Measurements from ENCODE around the gene MAML3. TPM values are rescaled to one million over a fixed set of nuclear protein-coding genes. Genes with fewer than 3 reads are reported as not detected.
A peak's percentile ranks its signal among the peaks of the same experiment; 100 is the strongest.

Gene MAML3
- total RNA-seq, 1 donor from 2014 or later: 59.4 TPM

DNA sequence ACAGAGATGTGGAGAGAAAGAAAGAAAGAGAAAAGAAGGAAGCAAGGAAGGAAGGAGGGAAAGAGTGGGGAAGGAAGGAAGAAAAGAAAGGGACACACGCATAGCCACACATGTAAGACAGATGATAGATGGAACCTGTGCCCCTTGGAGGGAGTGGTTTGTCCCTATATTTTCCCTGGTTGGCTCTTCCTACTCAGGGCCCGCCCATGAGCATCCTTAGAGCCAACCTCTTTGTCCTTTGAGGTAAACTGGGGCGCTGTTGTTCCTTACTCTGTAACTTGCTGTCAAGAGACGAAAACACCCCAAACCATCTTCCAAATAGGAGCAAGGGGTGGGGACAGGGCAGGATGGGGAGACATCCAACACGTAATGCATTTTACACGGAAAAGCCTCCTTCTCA, 220.9 kb downstream of the MAML3 start:
- Mint-ChIP-seq H3K36me3 (ENCODE audit: unreplicated experiment) (no peaks in the 10 kb centered on the region), H3K9me3 (ENCODE audit: unreplicated experiment) (peaks cover 12% of the 10 kb centered on the region), H3K27me3 (ENCODE audit: unreplicated experiment) (peaks cover 2% of the 10 kb centered on the region), H3K4me1 (ENCODE audit: low read depth, unreplicated experiment) (peaks cover 39% of the 10 kb centered on the region), H3K27ac (ENCODE audit: unreplicated experiment) (no peak overlapping the region), H3K4me3 (ENCODE audit: unreplicated experiment) (peak overlapping the region; percentile 66)
- no peak for DNase-seq
- TF ChIP-seq, protein P1, sequence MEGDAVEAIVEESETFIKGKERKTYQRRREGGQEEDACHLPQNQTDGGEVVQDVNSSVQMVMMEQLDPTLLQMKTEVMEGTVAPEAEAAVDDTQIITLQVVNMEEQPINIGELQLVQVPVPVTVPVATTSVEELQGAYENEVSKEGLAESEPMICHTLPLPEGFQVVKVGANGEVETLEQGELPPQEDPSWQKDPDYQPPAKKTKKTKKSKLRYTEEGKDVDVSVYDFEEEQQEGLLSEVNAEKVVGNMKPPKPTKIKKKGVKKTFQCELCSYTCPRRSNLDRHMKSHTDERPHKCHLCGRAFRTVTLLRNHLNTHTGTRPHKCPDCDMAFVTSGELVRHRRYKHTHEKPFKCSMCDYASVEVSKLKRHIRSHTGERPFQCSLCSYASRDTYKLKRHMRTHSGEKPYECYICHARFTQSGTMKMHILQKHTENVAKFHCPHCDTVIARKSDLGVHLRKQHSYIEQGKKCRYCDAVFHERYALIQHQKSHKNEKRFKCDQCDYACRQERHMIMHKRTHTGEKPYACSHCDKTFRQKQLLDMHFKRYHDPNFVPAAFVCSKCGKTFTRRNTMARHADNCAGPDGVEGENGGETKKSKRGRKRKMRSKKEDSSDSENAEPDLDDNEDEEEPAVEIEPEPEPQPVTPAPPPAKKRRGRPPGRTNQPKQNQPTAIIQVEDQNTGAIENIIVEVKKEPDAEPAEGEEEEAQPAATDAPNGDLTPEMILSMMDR (IDR thresholded peaks at IDR 0.05; ENCODE audit: partially characterized antibody, unreplicated experiment): no peak

- H3K4me3 Mint-ChIP-seq (ENCODE audit: unreplicated experiment): no peak overlapping the region
- peaks cover 61% of the 10 kb centered on the region for H3K4me1 Mint-ChIP-seq (ENCODE audit: low read depth, unreplicated experiment)
- TF ChIP-seq, protein P1 (IDR thresholded peaks at IDR 0.05; ENCODE audit: partially characterized antibody, unreplicated experiment): no peak
- no peak for DNase-seq
- H3K36me3 Mint-ChIP-seq (ENCODE audit: unreplicated experiment): no peaks in the 10 kb centered on the region
- peaks cover 21% of the 10 kb centered on the region for H3K27me3 Mint-ChIP-seq (ENCODE audit: unreplicated experiment)
- no peak overlapping the region for H3K27ac Mint-ChIP-seq (ENCODE audit: unreplicated experiment)
- H3K9me3 Mint-ChIP-seq (ENCODE audit: unreplicated experiment): peaks cover 26% of the 10 kb centered on the region
Measured at GRCh38 chr4:139924782-139925181, 229.2 kb downstream of the MAML3 start.

- peaks cover 26% of the 10 kb centered on the region for H3K9me3 Mint-ChIP-seq (ENCODE audit: unreplicated experiment)
- TF ChIP-seq, protein P1 (IDR thresholded peaks at IDR 0.05; ENCODE audit: partially characterized antibody, unreplicated experiment): no peak
- H3K4me3 Mint-ChIP-seq (ENCODE audit: unreplicated experiment): peak overlapping the region; percentile 85
- H3K27ac Mint-ChIP-seq (ENCODE audit: unreplicated experiment): peak overlapping the region; percentile 90
- no peak for DNase-seq
- H3K4me1 Mint-ChIP-seq (ENCODE audit: low read depth, unreplicated experiment): peaks cover 66% of the 10 kb centered on the region
- H3K27me3 Mint-ChIP-seq (ENCODE audit: unreplicated experiment): peaks cover 23% of the 10 kb centered on the region
- H3K36me3 Mint-ChIP-seq (ENCODE audit: unreplicated experiment): no peaks in the 10 kb centered on the region
Measured at GRCh38 chr4:139922406-139923024, 231.5 kb downstream of the MAML3 start.

- Mint-ChIP-seq H3K36me3 (ENCODE audit: unreplicated experiment) (no peaks in the 10 kb centered on the region), H3K27me3 (ENCODE audit: unreplicated experiment) (peaks cover 23% of the 10 kb centered on the region), H3K27ac (ENCODE audit: unreplicated experiment) (peak overlapping the region; percentile 90), H3K4me3 (ENCODE audit: unreplicated experiment) (peak overlapping the region; percentile 85), H3K9me3 (ENCODE audit: unreplicated experiment) (peaks cover 31% of the 10 kb centered on the region), H3K4me1 (ENCODE audit: low read depth, unreplicated experiment) (peaks cover 70% of the 10 kb centered on the region)
- TF ChIP-seq, protein P1 (IDR thresholded peaks at IDR 0.05; ENCODE audit: partially characterized antibody, unreplicated experiment): no peak
- DNase-seq: peak; percentile 46
Measured at GRCh38 chr4:139921429-139922184, 232.4 kb downstream of the MAML3 start.

- peak overlapping the region; percentile 90 for H3K27ac Mint-ChIP-seq (ENCODE audit: unreplicated experiment)
- H3K9me3 Mint-ChIP-seq (ENCODE audit: unreplicated experiment): peaks cover 31% of the 10 kb centered on the region
- peak; percentile 69 for DNase-seq
- peaks cover 23% of the 10 kb centered on the region for H3K27me3 Mint-ChIP-seq (ENCODE audit: unreplicated experiment)
- H3K4me1 Mint-ChIP-seq (ENCODE audit: low read depth, unreplicated experiment): peaks cover 75% of the 10 kb centered on the region
- H3K36me3 Mint-ChIP-seq (ENCODE audit: unreplicated experiment): no peaks in the 10 kb centered on the region
- TF ChIP-seq, protein P1 (IDR thresholded peaks at IDR 0.05; ENCODE audit: partially characterized antibody, unreplicated experiment): no peak
- H3K4me3 Mint-ChIP-seq (ENCODE audit: unreplicated experiment): peak overlapping the region; percentile 85
Measured at GRCh38 chr4:139920486-139921002, 233.4 kb downstream of the MAML3 start.
